Astrocyte of the hippocampus (primary cell): ENCODE data around the gene ARID5B.

Experiments used
- DNase-seq: peaks from one replicate; pipeline ENCODE4 v3.0.0; 2011; ENCODE audit warnings: low read depth, low spot score

ARID5B gene

DNA sequence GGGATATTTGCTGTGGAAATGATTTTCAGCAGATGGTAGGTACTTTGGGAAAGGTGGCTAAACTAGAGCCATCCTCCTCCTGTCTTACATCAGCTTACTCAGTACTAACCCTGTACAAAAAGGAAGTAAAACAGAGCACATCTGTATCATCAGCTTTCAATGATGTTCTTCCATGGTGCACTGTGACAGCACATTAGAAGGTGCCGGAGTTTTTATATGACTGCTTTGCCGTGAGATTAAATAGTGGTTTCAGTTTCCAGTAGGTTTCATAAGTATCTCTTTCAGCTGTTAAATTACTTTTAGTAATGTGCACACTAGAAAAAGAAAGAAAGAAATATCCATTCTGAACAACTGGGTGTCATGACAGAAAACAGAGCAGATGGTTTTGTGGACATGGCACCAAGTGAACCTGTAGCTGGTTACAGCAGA lies 86.5 kb downstream of the ARID5B start:
- DNase-seq: no peak

DNA sequence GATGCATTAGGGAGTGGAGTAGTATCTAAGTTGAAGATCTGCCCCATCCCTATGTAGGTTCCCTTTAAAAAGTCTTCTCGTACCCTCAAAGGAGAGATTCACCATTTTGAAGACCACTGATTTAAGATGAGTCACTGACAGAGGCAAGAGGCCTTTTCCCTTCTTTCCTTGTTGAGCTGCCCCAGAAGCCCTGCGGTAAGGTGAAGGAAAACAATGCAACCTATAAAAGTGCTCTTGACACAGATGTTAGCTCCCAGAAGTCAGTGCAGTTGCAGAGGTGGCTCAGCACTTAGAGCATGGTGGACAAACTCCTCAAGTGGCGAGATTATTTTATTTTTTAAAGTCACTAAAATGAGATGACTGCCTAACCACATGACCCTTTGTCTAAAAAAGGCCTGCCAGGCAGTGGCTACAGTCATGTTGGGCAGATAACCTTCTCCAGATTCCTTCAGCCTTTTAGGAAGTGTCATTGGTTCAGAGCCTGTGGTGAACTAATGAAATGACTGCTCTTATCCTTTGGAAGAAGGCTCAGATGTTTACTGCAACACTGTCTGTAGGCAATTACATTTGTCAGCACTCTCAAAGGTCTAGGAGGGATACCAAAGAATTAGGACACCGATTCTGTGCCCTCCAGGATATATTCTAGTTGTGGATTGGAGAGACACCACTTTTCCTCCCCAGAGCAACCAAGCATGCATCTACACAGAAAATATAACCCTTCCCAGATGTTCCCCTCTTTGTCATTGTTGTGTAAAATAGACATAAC lies 88.7 kb downstream of the ARID5B start:
- DNase-seq: no peak

DNA sequence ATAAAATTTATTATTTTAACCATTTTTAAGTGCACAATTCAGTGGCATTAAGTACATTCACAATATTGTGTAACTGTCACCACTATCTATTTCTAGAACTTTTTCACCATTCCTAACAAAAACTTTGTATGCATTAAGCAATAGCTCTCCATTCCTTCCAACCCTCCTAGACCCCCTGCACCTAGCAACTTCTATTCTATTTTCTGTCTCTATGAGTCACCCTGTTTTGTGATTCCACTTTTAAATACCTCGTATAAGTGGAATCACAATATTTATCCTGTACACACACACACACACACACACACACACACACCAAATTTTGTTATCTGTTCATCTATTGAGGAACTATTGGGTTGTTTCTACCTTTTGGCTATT lies 89.2 kb downstream of the ARID5B start:
- no peak for DNase-seq

DNA sequence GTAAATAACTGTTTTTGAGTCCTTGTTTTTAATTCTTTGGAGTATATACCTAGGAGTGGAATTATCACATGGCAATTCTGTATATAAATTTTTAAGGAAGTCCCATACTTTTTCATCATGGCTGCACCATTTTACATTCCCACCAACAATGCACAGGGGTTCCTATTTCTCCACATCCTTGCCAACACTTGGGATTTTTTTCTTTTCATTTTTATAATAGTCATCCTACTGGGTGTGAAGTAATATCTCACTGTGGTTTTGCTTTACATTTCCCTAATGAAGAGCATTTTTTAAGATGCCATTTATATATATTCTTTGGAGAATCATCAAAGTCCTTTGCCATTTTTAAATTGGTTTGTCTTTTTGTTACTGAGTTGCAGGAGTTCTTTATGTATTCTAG lies 89.7 kb downstream of the ARID5B start:
- no peak for DNase-seq

DNA sequence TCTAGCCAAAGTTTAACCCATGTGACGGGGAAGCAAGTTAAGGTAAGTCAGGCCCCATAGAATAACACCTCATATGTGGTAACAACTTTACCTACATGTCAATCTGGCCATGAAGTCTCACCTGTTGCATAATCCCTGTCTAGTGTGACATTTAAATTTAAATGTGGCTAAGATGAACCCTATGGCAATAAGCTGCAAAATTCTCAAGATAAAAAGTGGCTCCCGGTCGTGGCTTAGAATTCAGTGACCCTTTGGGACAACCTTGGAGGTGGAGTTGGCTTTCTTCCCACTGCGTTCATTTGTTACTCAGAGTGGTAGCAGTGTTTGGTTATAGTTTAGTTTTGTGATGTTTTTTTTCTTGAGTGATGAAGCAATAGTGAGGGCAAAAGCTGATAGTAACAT lies 90.6 kb downstream of the ARID5B start:
- no peak for DNase-seq

DNA sequence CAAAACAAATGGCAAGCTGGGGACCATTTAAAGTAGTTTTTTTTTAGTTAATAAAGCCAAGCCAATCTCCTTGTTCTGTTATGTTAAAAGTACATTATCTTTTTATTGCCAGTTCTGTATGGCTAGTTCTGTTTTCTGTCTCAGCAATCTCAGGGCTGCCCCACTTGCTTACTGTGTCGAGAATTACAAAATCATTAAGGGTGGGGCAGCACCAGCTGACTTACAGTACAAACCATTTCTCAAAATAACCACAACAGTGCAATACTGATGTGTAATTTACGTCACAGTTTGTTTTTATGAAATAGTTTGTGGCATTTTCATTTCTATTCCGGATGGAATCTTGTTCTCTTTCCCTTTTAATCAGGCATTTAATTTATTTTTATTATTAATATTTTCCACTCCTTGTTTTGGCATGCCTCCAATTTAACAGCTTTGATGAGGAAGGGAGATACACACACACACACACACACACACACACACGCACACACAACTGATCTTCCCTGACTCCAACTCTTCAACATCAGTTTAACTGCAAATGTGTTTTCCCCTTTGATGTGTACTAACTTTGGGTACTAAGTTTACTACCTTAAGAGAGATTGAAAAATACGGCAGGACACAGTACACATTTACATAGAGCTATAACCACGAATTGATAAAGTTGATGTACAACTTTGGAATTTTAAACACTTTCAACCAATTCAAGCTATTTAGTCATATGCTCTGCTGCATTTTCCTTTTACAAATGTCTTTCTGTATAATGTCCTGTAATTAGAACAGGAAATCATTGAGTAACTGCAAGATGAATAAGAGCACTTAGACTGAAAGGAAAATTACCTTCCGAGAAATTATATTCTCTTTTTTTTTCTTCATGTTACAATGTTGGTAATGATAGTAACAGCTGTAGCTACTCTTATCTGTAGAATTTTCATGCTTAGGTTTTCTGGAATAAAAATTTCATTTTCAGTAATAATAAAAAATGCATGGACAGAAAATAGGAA lies 91.5 kb downstream of the ARID5B start:
- peak; percentile 62 for DNase-seq

DNA sequence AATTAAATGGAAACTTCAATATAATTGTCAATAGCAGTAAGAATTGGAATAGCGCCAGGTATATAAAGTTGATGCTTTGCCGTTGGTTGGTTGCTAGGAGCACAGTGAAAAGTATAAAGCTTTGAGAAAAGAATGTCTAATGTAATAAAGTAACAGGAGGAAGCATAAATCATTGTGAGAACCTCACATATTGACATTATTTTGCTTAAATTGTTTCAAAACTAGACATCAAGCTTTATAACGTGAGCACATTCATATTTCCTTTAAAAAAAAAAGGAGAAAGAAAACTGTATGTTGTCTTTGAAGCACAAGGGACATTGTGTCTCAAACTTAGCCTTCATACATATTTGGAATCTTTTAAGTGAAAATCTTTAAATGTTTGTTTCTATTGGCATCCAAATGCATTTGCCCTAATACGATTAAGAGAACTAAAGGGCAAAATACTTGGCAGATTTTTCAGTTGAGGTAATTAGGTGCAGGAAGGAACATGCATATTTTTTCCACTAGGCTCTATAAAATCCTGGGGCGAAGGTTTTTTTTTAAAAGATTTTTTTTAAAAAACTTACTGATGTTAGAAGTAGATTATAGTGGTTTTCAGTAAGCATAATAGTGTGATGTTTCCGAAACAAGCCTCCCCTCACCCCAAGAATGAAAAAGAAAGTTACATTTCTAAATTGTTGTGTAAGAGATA lies 92.4 kb downstream of the ARID5B start:
- DNase-seq: peak; percentile 57

DNA sequence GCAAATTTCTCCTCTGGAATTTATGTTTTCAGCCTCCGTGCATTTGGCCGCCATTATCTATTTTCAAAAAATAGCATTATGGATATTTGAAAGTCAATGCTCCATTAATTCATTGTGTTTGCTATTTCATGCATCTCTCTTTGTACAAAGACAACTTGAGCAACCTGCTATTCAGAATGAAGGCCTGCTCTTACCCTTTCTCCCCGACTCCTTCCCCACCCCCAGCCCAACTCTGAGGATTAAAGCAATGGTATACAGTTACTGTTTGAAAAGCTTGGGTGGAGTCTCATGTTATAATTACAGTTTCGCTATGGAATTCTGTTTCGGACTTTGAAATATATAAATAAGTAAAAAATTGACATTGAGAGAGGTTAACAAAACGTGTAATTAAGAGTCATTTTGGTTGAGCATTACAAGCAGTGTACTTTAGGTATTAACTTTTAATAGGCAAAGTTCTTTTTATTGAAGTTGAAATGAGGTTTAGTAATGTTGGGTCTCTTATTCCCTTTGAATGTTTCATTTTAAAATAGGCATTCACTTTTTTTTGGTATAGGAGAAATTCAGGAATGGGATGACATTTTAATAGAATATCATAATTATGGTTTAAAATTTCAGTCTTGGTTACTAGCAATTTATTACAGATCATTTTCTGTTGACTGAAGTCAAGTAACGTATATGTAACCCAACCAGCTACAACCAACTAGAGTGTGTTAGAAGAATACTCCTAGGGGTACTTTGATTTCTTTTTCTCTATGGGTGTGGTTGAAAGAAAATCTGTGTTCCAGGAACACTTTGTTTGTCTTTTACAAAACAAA lies 93.1 kb downstream of the ARID5B start:
- DNase-seq: no peak

DNA sequence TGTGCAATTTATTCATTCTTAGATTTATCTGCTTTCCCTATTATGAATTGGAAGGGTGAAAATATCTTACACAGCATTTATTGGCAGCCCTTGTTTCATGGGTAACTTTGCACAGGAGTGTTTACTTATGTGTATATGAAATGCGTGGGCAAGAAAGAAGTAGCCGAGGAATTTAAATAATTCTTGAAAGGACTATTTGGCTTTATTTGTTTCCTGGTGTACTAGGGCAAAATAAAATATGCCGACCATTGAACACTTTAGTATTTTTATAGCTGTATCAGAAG lies 93.7 kb downstream of the ARID5B start:
- DNase-seq: no peak

DNA sequence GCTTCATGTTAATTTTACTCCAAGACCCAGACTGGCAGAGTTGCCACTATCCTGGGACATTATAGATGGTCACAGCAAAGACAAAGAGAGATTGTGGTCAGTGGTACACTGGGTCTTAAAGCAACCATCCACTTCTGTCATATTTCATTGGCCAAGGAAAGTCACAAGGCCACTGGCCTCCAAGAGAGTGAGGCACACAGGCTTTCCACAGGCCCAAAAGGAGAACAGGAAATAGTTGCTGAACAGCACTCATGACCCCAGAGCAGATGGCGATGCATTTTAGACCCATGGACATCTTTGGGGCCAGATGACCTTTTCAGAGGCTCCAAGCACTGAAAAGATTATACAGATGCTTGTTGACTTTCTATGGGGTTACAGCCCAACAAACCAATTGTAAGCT lies 97.4 kb downstream of the ARID5B start:
- no peak for DNase-seq

DNA sequence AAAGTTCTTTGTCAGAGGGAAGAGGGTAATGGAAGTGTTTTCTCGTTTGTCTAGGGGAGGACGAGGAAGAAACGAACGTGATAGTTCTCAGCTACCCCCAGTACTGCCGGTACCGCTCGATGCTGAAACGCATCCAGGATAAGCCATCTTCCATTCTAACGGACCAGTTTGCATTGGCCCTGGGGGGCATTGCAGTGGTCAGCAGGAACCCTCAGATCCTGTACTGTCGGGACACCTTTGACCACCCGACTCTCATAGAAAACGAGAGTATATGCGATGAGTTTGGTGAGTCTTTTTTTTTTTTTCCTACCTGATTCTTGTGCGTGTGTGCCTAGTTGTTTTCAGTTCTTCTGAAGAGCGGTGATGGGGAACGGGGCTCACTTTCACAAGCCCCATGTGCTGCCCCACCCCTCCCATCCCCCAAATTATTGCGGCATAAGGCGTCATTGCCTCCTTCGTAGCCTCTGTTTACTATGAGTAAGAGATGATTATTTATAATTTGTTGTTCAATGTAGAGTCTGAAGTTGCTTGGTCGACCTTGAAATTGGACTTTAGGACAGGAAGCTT lies 98.6 kb downstream of the ARID5B start:
- DNase-seq: no peak

DNA sequence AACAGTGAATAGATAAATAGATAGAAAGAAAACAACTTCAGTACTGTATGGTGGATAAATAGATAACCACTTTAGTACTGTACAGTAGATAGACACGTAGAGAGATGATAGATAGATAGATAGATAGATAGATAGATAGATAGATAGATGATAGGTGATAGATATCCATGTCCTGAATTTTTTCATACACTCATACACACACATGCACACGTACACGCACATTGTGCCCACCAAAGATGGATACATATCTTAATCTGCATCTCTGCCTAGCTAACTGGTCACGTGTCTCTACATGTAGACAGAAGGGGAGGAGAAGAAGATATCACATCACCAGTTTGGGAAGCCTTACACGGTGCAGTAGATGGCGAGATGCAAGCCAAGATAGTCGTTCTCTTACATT lies 99.2 kb downstream of the ARID5B start:
- DNase-seq: no peak

DNA sequence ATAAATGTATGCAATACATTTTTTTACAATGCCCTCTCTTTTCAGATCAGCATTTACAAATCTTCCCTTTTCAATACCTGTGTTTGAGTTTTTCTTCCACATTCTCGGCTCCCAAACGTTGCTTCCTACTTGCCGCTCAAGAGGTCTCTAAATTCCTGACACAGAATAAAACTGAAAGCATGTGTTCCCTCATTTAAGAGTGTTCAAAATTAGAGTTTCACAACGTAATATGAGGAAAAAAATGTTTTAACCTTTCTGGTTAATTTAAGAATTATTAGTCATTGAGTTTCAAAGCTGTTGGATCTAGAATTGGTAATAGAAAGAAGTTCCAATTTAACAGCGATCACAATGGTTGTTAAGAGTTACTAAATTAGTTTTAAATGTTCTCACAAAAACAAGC lies 100.4 kb downstream of the ARID5B start:
- no peak for DNase-seq

DNA sequence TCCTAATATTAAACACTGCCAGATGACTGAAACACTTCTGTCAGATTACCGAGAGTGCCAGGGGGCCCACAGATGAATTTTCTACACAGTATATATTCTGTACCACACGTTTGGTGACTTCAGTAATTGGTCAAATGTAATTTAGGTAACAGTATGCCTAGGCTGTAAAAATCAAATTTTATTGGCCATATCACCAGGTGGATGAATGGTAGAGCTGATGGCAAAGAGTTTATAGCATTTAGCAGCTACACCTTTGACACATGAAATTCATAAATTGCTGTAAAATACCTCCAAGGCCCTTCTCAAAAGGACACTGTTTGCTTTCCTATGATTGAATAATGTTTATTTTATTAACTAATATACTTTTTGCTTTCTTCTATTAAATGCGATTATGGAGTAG lies 101.3 kb downstream of the ARID5B start:
- DNase-seq: no peak

DNA sequence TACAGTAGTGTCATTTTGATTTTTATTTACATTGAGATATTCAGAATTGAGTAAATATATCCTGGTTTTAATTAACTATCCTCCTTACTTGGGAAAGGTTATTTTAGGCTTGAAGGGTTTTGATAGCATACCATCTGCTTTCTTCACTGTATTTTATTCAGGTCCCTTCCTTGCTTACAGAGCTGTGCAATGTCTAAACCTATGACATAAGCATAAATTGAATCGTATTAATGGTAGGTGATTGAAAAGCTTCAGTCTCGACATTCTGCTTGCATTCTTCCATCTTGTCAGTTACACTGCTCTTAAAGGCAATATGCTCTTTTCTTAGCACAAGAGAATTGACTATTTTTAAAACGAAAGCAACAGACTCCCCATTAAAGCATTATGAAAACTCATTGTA lies 102.5 kb downstream of the ARID5B start:
- no peak for DNase-seq

DNA sequence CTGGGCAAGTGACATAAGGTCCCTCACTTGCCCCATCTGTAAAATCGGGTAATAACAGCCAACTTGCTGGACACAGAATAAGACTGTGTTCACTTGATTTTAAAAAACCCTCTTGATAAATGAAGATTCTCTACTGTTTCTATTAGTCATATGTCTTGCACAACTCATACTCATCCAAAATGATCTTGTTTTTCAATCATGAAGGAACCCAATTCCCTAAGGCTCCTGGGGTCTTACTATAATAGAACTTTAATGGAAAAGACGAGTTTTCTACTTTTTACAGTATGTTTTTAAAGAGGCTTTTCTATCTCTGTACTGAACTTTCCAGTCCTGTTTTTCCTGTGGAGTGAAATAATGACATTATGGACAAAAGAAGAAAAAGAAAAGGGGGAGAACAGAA lies 103.8 kb downstream of the ARID5B start:
- DNase-seq: no peak

DNA sequence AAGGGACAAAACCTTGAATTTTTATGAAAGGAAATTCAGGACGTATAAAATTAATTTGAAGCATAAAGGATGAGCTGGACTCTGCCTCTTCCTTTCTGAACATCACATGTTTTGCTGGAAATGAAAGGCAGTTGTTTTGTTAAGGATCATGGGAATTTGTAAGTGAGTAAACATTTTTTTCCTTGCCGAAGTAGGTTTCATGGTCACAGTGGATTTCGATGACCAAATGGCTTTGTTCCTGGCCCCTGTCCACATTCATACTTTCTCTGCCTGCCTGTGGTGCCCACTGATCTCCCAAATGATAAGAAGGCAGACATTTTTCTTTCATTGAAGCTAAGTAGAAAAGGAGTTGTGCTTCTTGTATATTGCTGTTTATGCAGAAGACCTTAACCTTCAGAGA lies 104.2 kb downstream of the ARID5B start:
- peak; percentile 63 for DNase-seq

DNA sequence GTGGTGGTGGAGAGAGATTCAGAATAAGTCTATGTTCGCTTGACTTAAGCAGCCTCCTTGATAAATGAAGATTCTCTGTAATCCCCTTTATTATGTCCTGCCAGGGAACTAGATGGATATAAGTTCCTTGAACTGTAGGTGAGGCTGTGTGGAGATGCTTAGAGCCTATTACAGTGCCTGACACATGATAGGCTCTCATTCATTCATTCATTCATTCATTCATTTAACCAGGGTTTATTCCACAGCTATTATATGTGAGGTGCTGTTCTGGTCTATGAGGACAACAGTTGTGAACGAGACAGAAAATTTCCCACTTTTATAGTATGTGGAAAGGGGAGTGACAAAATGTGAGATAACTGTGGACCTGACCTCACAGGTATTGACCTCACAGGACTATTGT lies 105.6 kb downstream of the ARID5B start:
- DNase-seq: no peak

DNA sequence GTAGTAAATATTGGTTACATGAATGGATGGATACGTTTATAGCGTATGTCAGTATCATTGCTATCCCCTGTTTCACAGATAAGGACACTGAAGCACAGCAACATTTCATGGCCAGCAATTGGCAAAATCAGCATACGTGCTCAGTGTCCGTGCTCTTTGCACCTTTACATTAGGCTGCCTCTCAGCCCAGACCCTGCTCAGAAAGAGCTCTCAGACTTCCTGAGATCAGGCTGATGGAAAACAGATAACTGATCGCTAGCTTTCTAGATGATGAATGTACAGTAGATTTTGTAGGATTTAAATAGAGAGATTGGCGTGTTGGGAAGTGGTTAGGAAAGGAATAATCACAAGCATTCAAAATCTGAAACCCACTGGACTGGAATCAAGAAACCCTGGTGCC lies 106.7 kb downstream of the ARID5B start:
- no peak for DNase-seq

DNA sequence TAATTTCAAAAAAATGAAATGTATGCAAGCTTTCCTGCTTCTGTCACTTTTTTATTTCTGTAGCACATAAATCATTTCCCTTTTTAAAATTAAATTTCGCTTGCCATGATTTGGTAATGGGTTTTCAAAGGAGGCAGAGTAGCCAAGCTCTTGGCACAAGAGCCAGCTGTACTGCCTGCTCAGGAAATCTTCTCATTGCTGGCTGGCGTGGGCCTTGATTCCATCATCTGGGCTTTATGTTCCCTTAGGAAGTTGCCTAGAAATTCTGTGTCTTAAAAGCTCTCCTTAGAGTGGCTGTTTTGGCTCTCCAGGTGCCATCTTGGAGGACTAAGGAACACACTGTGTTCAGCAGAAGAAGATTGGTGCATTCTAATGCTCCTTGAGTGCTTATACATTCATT lies 107.4 kb downstream of the ARID5B start:
- no peak for DNase-seq

DNA sequence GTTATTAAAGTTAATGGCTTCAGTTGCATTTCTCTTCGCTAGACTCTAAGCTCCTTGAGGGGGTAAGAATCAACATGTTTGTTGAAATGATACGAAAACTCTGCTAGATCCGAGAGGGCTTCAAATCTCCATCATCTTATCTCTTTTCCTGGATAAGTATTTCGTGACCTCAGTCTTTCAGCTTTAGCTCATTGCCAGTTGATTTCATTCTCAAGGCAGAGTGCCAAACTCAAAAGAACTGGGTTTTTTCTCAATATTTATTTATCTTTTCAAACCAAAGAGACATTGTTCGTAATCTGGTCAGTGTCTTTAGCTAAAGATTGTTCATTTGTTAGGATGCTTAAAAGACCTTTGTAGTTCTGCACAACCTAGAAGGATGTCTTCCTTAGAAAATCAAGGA lies 108.9 kb downstream of the ARID5B start:
- no peak for DNase-seq
